HepG2 (cell line): ENCODE data around the gene CD68. TPM values are rescaled to one million over a fixed set of nuclear protein-coding genes. Genes with fewer than 3 reads are reported as not detected.

Experiments
- ATF2 ChIP-seq: sonication (generic); formaldehyde crosslinking; IDR thresholded peaks from 2 replicates; pipeline ENCODE4 v1.4.0; 2020; ENCODE audit warnings: missing genetic modification reagents
- CCAR2 ChIP-seq: fragments of 200-400 bp; formaldehyde crosslinking; optimal IDR thresholded peaks from 2 replicates; pipeline ENCODE3; 2018; ENCODE audit warnings: low read depth, mild to moderate bottlenecking, low read length, moderate library complexity
- DPF2 ChIP-seq: sonication (generic); formaldehyde crosslinking; IDR thresholded peaks from 2 replicates; pipeline ENCODE4 v1.4.0; 2020; ENCODE audit warnings: mild to moderate bottlenecking, low read depth, missing genetic modification reagents, borderline replicate concordance
- E2F2 ChIP-seq: sonication (generic); formaldehyde crosslinking; IDR thresholded peaks from 2 replicates; pipeline ENCODE4 v1.4.0; 2020; ENCODE audit warnings: missing genetic modification reagents, borderline replicate concordance
- FOXK1 ChIP-seq: sonication (generic); formaldehyde crosslinking; IDR thresholded peaks from 2 replicates; pipeline ENCODE4 v1.4.0; 2020; ENCODE audit warnings: low read depth, missing genetic modification reagents, borderline replicate concordance
- HNRNPLL ChIP-seq: fragments of 200-400 bp; formaldehyde crosslinking; IDR thresholded peaks from 2 replicates; pipeline ENCODE4 v1.6.1; 2017; ENCODE audit warnings: mild to moderate bottlenecking, low read depth, low read length; ENCODE audit not compliant: poor library complexity, severe bottlenecking
- IKZF4 ChIP-seq: sonication (generic); formaldehyde crosslinking; IDR thresholded peaks from 2 replicates; pipeline ENCODE4 v1.5.1; 2020; ENCODE audit warnings: borderline replicate concordance, mild to moderate bottlenecking, low read depth, missing genetic modification reagents; ENCODE audit errors: not compliant biosample characterization
- IKZF5 ChIP-seq: IDR thresholded peaks from 2 replicates; pipeline ENCODE4 v1.6.1; 2018; ENCODE audit warnings: missing genetic modification reagents, mild to moderate bottlenecking, missing compliant biosample characterization
- KDM6A ChIP-seq: IDR thresholded peaks from 2 replicates; pipeline ENCODE4 v1.6.1; 2016; ENCODE audit warnings: low read depth
- MLXIP ChIP-seq: sonication (generic); formaldehyde crosslinking; IDR thresholded peaks from 2 replicates; pipeline ENCODE4 v1.9.0; 2021; ENCODE audit warnings: missing genetic modification reagents, borderline replicate concordance
- MTA1 ChIP-seq: sonication (generic); formaldehyde crosslinking; IDR thresholded peaks from 2 replicates; pipeline ENCODE4 v1.4.0; 2020; ENCODE audit warnings: missing genetic modification reagents, mild to moderate bottlenecking, borderline replicate concordance
- NFRKB ChIP-seq: fragments of 450-650 bp; IDR thresholded peaks from 2 replicates; pipeline ENCODE4 v1.6.1; 2017
- RAD21 ChIP-seq: fragments of 450-650 bp; formaldehyde crosslinking; IDR thresholded peaks from 2 replicates; pipeline ENCODE4 v1.5.0; 2020; ENCODE audit warnings: mild to moderate bottlenecking
- SIN3B ChIP-seq: fragments of 150-350 bp; IDR thresholded peaks from 2 replicates; pipeline ENCODE4 v1.6.1; 2014; ENCODE audit warnings: low read length
- TGIF2 ChIP-seq: IDR thresholded peaks from 2 replicates; pipeline ENCODE4 v1.6.1; 2016; ENCODE audit warnings: control low read depth, missing compliant biosample characterization
- TRIM24 ChIP-seq: sonication (generic); formaldehyde crosslinking; IDR thresholded peaks from 2 replicates; pipeline ENCODE4 v1.8.0; 2022; ENCODE audit warnings: mild to moderate bottlenecking, missing genetic modification reagents
- ZBTB8A ChIP-seq: sonication (generic); formaldehyde crosslinking; IDR thresholded peaks from 2 replicates; pipeline ENCODE4 v1.4.0; 2020; ENCODE audit warnings: mild to moderate bottlenecking, low read depth, missing genetic modification reagents, borderline replicate concordance
- ZNF224 ChIP-seq: sonication (generic); formaldehyde crosslinking; IDR thresholded peaks from 2 replicates; pipeline ENCODE4 v1.5.0; 2020; ENCODE audit warnings: mild to moderate bottlenecking, missing genetic modification reagents
- ZNF234 ChIP-seq: sonication (generic); formaldehyde crosslinking; conservative IDR thresholded peaks from 2 replicates; pipeline ENCODE4 v1.5.1; 2020; ENCODE audit warnings: mild to moderate bottlenecking, missing genetic modification reagents
- ZNF274 ChIP-seq: sonication (generic); formaldehyde crosslinking; IDR thresholded peaks from 2 replicates; pipeline ENCODE4 v1.5.1; 2020; ENCODE audit warnings: mild to moderate bottlenecking, missing genetic modification reagents
- ZNF44 ChIP-seq: sonication (generic); formaldehyde crosslinking; IDR thresholded peaks from 2 replicates; pipeline ENCODE4 v1.5.1; 2020; ENCODE audit warnings: mild to moderate bottlenecking, missing genetic modification reagents
- ZNF614 ChIP-seq: IDR thresholded peaks from 2 replicates; pipeline ENCODE4 v1.6.1; 2018; ENCODE audit warnings: missing biosample characterization, missing genetic modification reagents, inconsistent platforms, borderline replicate concordance
- ZSCAN31 ChIP-seq: sonication (generic); formaldehyde crosslinking; IDR thresholded peaks from 2 replicates; pipeline ENCODE4 v1.5.0; 2020; ENCODE audit warnings: low read depth, mild to moderate bottlenecking, missing genetic modification reagents
- polyA plus RNA-seq, 8 experiments: library from polyadenylated mRNA; depleted of rRNA in 3 of 8; stranded (reverse) in 7 of 8; unstranded in 1 of 8; fragments of >200 nt; fragmentation: Illumina TruSeq in 4 of 8; extraction: Trizol in 4 of 8; gene quantifications; 2 replicates each; pipeline versions ENCODE4 v1.2.1 to v1.2.3, GENCODE V29; 2011 to 2016; ENCODE audit warnings: low read depth in 4 of 8, missing spikeins in 1 of 8, mixed read lengths in 1 of 8; ENCODE audit not compliant: insufficient read depth in 1 of 8
- total RNA-seq, 5 experiments: library from RNA; depleted of rRNA; stranded (reverse); fragments of >200 nt; fragmentation: Illumina TruSeq; extraction: Trizol; gene quantifications; 2 replicates each; pipeline ENCODE4 v1.2.3, GENCODE V29; 2016; ENCODE audit warnings: low read depth in 1 of 5

CD68 gene
- total and polyA plus RNA-seq, 2 of the 13 experiments (the other 11 are each of a cell fraction or from before 2014, with no cell fraction given) = 10.3 to 104 TPM

- TF ChIP-seq ZBTB8A = no peak
- TF ChIP-seq RAD21 (CRISPR knock-in tag) = peak; percentile 53
- no peak for TF ChIP-seq SIN3B
- TF ChIP-seq CCAR2 = no peak
- TF ChIP-seq ZNF234 = no peak
- TF ChIP-seq TRIM24 = no peak
- no peak for TF ChIP-seq E2F2
- 0 out of 2 replicates have a peak, but pooled peaks have one; percentile 31 for TF ChIP-seq IKZF5 (CRISPR knock-in tag)
- no peak for TF ChIP-seq MLXIP (CRISPR knock-in tag)
- peak; percentile 94 for TF ChIP-seq TGIF2 (CRISPR knock-in tag)
- TF ChIP-seq NFRKB = no peak
- TF ChIP-seq ATF2 (CRISPR knock-in tag) = peak; percentile 42; the same call in 1 of the 2 replicates
- peak; percentile 71 for TF ChIP-seq KDM6A (CRISPR knock-in tag)
- TF ChIP-seq ZNF224 (CRISPR knock-in tag) = peak; percentile 91
- peak; percentile 74 for TF ChIP-seq IKZF4 (CRISPR knock-in tag)
- peak; percentile 64 for TF ChIP-seq ZNF44 (CRISPR knock-in tag)
- 0 out of 2 replicates have a peak, but pooled peaks have one; percentile 8 for TF ChIP-seq DPF2 (CRISPR knock-in tag)
- TF ChIP-seq HNRNPLL = peak; percentile 17
- TF ChIP-seq ZSCAN31 (CRISPR knock-in tag) = no peak
- no peak; the same call in 1 of the 2 replicates for TF ChIP-seq MTA1 (CRISPR knock-in tag)
- peak; percentile 77 for TF ChIP-seq ZNF614 (CRISPR knock-in tag)
- no peak; the same call in 1 of the 2 replicates for TF ChIP-seq ZNF274
- peak; percentile 42; the same call in 1 of the 2 replicates for TF ChIP-seq FOXK1 (CRISPR knock-in tag)
Observed at GRCh38 chr17:7579001-7579833, at the start of gene CD68 (continued).
